ENCODE data around the gene PDILT.

DNA sequence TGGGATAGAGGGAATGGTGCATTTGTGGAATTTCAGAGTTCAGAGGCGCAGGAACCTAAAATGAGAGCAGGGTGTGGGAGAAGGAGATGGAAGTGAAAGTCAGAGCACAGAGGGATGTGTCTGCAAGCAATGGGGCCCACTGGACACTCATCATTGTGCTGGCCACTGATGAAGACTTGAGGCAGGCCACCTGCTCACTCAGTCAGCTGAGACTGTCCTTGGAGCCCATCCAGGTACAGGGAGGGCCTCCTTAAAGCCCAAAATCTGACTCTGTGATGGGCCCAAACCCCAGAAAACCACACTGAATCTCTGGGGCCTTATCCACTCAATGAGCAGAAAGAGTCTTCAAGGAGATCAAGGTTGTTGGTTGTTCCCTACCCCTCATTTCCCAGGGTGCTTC lies 82.9 kb downstream of the PDILT start:
- TF ChIP-seq ZNF143 (CRISPR knock-in tag; IDR thresholded peaks at IDR 0.05) (no peak), YY1 (IDR thresholded peaks at IDR 0.05; ENCODE audit: borderline replicate concordance in 1 of 3, control insufficient read depth in 1 of 3, extremely low read depth in 1 of 3, insufficient read depth in 3 of 3, insufficient read length in 1 of 3, insufficient replicate concordance in 2 of 3, low read depth in 1 of 3, low read length in 2 of 3) (no peak)
- TF ChIP-seq, protein P1, sequence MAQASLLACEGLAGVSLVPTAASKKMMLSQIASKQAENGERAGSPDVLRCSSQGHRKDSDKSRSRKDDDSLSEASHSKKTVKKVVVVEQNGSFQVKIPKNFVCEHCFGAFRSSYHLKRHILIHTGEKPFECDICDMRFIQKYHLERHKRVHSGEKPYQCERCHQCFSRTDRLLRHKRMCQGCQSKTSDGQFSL (CRISPR knock-in tag; IDR thresholded peaks at IDR 0.05), result no peak
- TF ChIP-seq, protein P1 (tag; IDR thresholded peaks at IDR 0.05), result no peak
